Coronary artery (tissue), 2 donors: Measurements from ENCODE around the gene DNAI2.
A peak's percentile ranks its signal among the peaks of the same experiment; 100 is the strongest.

Source experiments
- DNase-seq: peaks from one replicate; pipeline ENCODE4 v3.0.0-alpha.2; 2017; ENCODE audit warnings: low spot score
- H3K27ac ChIP-seq, 2 donors: fragments of 200-600 bp; sonication (generic); one replicate each; pipeline ENCODE4 v1.5.1; 2016 to 2019
- H3K4me3 ChIP-seq: fragments of 200-600 bp; sonication (generic); 2 replicates; pipeline ENCODE4 v1.5.1; 2016; ENCODE audit warnings: mild to moderate bottlenecking, moderate library complexity
- CTCF ChIP-seq: fragments of 200-600 bp; sonication (generic); IDR thresholded peaks from one replicate; pipeline ENCODE4 v1.5.1; 2019; ENCODE audit warnings: antibody characterized with exemption

Gene DNAI2

GRCh38 chr17:74274060-74274708, at the start of gene DNAI2:
DNAI2 (plus strand) TSS chr17:74274234; CDS start chr17:74281818, 7,584 bp downstream.
- no peak for DNase-seq
- Histone ChIP-seq H3K4me3 (peak within 1 kb of the TSS; percentile 45), H3K27ac (no peak within 1 kb of the TSS)
- no peak for TF ChIP-seq CTCF

DNA sequence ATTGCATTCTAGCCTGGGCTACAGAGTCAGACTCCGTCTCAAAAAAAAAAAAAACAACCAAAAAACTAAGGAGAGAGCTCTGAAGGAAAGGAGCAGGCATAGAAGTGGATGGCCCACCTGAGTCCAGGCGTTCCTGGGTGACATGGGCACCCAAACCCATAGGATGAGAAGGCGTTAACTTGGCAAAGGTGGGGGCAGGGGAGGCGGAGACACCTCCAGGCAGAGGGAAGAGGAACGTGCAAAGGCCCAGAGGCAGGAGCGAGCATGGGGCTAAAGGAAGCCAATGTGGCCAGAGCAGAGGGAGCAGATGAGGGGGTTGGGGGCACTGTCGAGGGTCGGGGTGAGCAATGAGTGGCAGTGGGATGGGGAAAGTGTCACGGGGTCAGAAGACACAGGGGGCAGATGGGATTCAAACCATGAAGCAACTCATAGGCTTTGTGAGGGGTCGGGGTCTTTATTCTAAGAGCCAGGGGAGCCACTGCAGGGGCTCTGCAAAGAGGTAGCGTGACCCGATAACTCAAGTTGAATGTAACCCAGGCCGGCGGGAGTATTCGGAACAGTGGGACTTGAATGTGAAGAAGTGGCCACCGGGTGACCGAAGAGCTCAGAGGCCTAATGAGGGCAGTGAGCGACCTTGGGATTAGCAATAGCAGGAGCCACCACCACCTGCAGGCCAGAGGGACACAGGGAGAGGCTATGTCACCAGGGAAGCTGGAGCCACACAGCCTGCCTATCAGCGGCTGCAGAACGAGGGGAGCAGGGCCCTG, 48.9 kb upstream of the DNAI2 start:
- no peak for DNase-seq
- no peak overlapping the region for H3K4me3 ChIP-seq
- TF ChIP-seq CTCF: no peak
- no peak overlapping the region for H3K27ac ChIP-seq

GRCh38 chr17:74226252-74226651, 47.8 kb upstream of the DNAI2 start:
- no peak for TF ChIP-seq CTCF
- no peak overlapping the region for H3K4me3 ChIP-seq
- H3K27ac ChIP-seq: no peak overlapping the region
- DNase-seq: no peak

GRCh38 chr17:74227271-74228080, 46.6 kb upstream of the DNAI2 start:
- Histone ChIP-seq H3K27ac (no peak overlapping the region), H3K4me3 (no peak overlapping the region)
- DNase-seq: no peak
- TF ChIP-seq CTCF: no peak

GRCh38 chr17:74228306-74228978, 45.6 kb upstream of the DNAI2 start:
- no peak overlapping the region for H3K4me3 ChIP-seq
- no peak overlapping the region for H3K27ac ChIP-seq
- DNase-seq: no peak
- TF ChIP-seq CTCF: no peak

GRCh38 chr17:74230896-74231295, 43.1 kb upstream of the DNAI2 start:
- TF ChIP-seq CTCF: no peak
- no peak for DNase-seq
- no peak overlapping the region for H3K27ac ChIP-seq
- H3K4me3 ChIP-seq: no peak overlapping the region
